HG02623 (cell line): Measurements from ENCODE around the gene PDPR.
"Not testable (repeated sequence)": the region's sequence is repeated elsewhere in the genome, so short reads cannot be mapped to it uniquely, and the experiment has no call there.

Source experiments
- ATAC-seq: cut with Tn5 transposase; IDR thresholded peaks from one replicate; pipeline ENCODE4 v1.9.1; 2021; ENCODE audit warnings: moderate library complexity; ENCODE audit not compliant: unreplicated experiment

Gene PDPR

DNA sequence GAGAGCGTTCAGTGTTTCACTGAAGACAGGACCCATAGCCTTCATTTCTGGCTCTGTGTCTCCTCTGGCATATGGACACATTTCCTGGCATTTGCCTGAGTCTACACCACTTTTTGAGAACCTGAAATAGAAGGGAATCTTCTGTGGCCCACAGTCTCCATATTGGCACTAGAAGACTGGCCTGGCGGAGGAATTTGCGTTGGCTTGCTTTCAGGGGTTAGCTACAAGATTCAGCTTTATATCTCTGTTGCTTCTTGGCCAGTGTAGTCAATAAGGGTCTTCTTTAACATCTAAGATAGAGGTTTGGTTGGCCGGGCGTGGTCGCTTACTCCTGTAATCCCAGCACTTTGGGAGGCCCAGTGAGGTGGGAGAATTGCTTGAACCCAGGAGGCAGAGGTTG, 46.7 kb downstream of the PDPR start:
- ATAC-seq = no peak

DNA sequence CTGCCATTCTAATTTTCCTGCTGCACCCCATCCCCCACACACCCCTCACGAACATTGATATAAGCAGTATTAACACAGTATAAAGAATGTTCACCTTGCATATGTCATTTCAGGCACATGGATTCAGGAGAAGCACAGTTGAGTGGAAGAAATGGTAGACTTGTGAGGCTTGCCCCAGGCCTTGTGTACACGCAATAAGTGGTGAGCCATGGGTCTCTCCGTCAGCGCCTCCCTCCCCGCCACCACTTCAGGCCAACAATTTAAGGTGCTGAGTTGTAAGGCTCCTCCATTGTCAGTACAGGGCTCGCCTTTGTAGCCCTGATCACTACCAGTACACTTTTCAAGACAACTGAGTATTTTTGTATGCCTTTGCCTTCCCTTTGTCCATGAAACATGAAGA, 47.2 kb downstream of the PDPR start:
- no peak for ATAC-seq

DNA sequence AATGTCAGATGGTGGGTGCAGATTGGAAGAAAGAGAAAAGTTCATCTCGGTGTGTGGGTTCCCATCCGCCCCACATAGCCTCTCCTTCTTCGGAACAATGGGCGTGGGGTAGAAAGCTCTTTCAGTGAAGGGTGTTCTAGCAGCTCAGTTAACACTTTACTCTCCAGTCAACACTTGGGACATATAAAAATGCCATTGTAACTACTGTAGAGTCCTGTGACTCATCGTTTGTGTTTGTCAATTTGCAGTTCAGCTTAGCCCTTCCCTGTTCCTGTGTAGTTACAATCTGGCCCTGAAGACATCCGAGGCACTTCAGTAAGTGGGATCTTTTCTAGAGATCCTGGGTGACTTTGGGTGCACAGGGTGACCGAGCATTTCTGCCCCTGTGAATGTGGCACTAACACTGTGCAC, 47.9 kb downstream of the PDPR start:
- ATAC-seq = no peak

DNA sequence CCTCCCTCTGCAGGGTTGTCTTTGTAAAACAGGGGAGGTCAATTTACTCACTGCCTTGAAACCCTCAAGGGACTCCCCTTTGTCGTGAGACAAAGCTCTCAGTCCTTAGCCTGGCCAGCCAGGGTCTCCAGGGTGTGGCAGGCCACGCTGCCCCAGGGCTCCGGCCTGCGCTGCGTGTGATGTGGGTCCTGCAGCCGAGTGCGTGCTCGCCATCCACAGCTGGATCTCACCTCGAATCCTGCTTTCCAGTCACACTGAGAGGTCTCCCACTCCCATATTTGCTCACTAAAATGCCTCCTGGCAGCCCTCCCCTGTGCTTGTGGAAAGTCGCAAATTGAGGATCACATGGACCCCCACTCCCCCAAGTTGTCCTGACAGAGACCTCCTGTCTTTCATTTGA, 49.5 kb downstream of the PDPR start:
- no peak for ATAC-seq

DNA sequence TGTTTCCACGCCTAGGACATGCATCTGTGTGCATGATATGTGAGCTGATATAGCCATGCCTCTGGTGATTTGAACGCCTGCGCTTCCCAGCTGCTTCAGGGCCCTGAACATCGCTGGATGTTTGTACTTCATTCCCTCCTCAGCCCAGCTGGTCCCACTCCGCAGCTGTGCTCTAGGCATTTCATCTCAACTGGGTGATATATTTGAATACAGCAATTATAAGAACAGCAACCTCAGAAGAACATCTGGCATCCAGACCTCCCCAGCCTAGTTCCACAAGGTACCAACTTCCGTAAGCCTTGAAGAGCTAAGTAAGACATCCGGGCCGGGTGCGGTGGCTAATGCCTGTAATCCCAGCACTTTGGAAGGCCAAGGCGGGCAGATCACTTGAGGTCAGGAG, 52.6 kb downstream of the PDPR start:
- ATAC-seq = not testable (repeated sequence)

DNA sequence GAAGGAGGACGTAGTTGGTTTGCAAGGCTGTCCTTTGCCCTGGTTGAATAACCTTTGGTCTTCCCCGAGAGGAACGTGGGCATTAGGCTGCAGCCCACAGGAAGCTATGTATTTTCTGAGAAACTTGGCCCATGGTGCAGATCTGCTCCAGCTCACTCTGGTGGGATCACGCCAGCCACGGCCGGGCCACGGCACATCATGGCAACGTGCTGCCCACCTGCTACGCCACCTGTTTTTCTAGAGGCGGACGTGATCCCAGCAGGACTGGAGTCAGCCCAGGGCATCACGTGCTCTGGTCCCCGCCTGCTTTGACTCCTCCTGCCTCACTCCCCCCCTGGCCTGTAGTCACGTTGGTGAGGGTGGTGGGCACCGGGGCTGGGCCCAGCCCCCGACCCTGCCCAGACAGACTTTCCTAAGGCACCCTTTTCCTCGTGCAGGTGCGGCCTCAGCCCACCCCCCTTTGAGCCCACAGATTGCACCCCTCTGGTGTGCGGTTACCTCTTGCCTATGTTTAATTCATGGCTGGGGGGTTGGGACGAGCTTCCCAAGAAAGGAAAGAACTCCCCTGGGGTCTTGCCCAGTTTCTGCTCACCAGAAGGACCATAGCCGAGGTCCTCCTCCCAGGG, 59.2 kb downstream of the PDPR start, which contains the start of gene CLEC18C:
CLEC18C (plus strand) TSS at position 576 of the 626 bp plus-strand sequence. CDS start 492 bp downstream, outside the sequence.
- ATAC-seq = not testable (repeated sequence)

DNA sequence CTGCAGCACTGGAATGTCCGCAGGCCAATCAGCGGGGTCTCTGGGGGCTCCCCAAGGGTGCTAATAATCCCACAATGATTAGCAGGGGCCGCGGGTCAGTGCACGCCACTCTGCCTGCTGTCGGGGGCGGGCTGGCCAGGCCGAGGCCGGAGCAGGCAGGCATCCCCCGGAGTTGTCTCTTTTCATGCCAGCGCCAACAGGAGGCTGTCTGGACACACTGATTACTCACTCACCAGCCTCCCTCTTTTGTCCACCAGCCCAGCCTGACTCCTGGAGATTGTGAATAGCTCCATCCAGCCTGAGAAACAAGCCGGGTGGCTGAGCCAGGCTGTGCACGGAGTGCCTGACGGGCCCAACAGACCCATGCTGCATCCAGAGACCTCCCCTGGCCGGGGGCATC, 59.8 kb downstream of the PDPR start:
- not testable (repeated sequence) for ATAC-seq

DNA sequence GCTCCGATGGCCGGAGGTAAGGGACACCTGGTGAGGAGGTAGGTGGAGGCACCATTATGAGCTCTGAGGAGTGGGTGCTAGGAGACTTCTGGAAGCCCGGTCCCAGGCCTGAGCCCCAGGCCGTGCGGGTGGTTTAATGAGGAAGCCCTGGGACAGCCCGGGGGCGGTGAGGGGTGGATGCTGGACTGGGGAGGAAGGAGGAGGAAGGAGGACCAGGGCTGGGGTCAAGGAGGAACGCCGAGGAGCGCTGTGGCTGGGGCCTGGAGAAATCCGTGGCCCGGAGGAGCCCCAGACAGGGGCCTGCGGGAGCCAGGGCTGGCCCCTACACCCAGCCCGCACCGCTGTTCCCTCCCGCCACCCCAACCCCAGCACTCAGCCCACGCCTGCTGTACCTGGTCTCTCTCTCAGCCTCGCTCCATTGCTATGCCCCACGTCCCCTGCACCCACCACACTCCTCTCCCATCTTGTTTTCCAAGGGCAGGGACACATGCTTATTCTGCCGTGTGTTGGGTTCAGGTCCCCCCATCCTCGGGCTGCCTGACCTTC, 60.3 kb downstream of the PDPR start:
- ATAC-seq = not testable (repeated sequence)

DNA sequence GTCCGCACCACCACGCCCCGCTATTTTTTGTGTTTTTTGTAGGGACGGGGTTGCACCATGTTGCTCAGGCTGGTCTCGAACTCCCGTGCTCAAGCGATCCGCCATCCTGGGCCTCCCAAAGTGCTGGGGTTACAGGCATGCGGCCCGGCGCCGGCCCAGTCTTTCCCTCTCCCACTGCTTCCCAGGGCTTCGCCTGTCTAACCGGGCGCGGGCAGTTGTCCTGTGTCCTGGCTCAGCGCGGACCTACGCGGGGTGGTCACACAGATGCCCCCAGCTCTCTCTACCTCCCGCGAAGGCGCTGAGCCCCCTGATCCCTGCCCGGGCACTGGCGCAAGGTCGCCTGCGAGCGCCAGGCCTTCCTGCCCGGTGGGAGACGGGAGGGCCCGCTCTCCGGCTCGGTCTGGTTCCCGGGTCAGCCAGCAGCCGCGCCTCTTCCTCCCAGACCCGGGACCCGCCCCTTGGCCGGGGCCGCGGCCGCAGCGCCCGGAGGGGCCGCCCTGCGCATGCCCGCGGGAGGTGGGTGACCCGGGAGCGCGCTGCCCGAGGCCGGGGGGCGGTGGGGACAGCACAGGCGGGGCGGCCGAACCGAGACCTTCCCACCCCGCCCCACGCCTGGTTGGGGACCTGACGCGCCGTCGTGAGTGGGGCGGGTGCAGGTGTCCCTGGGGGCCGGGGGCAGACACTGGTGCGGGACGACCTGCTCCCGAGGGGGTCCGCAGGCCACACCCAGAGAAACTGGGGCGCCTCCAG, 73.9 kb downstream of the PDPR start:
- ATAC-seq = not testable (repeated sequence)

DNA sequence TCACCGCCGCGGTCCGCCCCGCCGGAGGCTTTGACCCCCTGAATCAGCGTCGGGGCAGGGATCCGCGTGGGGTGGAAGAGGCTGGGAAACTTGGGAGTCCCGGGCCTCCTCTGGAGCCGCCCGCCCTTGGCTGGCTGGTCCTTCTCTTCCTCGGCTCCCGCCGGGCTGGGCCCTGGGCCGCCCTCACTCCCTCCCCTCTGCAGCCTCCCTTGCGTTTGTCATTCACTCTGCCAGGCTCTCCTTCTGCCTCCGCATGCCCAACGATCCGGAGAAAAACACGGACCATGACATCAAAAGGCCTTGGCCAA, 74.4 kb downstream of the PDPR start:
- not testable (repeated sequence) for ATAC-seq

DNA sequence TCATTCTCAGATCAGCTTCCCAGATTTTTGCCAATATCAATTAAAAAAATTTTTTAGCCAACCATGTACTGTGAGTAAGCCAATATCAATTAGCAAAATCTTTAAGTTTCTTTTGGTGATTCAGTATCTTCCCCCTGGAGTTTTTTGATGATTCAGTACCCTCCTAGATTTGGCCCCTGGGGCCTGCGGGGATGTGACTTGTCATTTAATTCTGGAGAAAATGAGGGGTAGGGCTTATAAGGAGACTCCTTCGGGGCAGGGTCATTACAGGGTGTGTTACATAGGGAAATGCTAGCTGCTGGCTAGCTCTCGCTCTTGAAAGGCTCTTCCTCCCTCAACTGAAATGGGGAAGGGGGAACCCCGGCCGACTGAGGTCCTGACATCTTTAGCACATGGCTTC, 76.4 kb downstream of the PDPR start:
- not testable (repeated sequence) for ATAC-seq

DNA sequence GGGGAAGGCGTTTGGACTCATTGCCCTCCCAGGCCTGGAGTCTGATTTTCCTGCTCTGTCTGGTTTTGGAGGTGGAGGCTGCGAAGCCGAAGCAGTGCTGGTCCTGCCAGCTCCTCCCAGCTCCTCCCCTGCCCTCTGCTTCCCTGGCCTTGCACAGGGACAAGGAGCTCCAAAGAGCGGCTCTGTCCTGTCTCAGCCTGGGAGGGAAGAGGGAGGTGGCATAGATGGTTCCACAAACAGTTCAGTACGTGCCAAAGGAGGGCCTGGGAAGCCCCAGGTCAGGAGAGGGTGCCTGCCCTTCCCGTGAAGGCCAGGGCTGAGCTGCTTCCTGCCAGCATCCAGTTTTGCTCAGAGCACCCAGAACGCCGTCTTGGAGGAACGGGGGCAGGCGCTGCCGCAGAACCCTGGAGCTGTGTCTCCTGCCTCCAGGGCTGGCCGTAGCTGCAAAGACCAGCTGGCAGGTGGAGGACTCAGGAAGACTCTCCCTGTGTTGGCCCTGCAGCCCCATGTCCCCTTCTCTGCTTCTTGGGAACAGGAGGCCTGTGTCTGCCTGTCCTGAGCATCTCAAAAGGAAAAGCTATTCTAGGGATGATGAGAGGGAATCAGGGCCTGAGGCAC, 82.7 kb downstream of the PDPR start:
- not testable (repeated sequence) for ATAC-seq

DNA sequence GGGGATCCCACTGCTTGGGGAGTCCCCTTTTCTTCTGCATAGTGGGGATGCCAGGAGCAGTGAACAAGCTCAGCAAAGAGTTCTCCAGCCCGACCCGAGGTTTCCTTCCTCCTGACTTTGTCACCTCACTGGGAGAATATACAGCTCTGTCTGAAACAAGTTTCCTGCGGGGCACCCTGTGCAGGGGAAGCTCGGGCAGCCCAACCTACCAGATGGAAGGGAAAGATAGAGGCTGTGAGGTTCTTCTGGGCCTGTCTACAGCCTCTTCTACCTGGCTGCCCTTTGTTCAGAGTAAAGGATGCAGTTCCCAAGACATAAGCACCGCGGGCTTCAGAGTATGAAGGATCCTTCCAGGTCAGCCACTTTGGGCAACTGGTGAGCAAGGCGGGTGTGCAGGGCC, 83.5 kb downstream of the PDPR start:
- not testable (repeated sequence) for ATAC-seq

DNA sequence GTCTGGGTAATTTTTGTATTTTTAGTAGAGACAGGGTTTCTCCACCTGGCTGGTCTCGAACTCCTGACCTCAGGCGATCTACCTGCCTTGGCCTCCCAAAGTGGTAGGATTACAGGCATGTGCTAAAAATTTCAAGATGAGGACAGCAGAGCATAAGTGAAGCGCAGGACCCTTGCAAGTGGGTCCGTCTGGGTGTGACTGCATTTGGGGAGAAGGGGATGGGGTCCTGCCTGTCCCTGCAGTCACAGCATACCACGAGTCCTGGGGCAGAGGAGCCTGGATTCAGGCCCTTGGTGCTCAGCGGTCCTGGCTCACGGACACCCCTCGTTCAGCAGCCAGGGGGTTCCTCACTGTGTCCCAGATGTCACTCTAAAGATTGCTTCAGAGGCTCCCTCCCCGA, 84.1 kb downstream of the PDPR start:
- not testable (repeated sequence) for ATAC-seq

DNA sequence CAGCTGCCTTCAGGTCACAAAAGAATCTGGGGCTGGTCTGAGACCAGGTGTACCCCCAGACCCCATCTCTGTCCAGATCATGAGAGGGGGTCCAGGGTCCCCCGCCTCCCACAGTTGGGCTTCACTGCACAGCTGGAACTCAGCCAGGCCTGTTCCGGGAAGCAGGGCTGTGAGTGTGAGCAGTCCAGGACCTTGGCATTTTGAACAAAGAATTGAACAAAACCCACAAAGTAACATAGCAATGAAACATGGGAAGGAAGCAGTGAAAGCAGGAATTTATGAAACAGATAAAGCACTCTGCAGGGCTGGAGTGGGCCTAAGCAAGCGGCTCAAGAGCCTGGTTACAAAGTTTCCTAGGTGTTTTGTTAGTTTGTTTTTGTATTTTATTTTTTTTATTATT, 84.5 kb downstream of the PDPR start:
- ATAC-seq = not testable (repeated sequence)

DNA sequence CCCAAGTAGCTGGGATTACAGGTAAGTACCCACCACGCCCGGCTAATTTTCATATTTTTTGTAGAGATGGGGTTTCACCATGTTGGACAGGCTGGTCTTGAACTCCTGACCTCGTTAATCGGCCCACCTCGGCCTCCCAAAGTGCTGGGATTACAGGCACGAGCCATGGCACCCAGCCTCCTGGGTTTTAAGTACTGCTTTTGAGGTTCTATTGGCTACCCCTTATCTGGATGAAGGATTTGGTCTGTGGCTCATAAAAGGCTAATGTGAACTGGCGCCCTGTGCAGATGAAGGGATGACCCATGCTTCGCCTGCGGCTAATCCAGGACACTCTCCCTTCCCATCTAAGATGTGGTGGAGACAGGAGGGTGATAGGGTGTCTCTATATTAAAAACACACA, 85.0 kb downstream of the PDPR start:
- ATAC-seq = not testable (repeated sequence)

DNA sequence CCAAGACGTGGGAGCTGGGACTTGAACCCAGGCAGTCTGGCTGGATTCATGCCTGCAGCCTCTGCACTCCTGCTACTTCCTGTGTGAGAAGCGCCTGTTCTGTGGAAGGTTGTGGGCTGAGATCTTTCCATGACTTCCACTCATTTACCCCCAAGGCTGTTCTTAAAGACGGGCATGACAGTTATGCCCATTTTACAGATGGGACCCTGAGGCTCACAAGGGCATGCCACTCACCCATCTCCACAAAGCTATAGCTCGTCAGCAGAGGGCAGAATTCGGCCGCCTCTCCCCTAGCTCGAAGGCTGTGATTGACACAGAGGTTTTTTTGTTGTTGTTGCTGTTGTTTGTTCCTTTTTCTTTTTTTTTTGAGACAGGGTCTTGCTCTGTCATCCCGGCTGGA, 85.9 kb downstream of the PDPR start:
- ATAC-seq = not testable (repeated sequence)

DNA sequence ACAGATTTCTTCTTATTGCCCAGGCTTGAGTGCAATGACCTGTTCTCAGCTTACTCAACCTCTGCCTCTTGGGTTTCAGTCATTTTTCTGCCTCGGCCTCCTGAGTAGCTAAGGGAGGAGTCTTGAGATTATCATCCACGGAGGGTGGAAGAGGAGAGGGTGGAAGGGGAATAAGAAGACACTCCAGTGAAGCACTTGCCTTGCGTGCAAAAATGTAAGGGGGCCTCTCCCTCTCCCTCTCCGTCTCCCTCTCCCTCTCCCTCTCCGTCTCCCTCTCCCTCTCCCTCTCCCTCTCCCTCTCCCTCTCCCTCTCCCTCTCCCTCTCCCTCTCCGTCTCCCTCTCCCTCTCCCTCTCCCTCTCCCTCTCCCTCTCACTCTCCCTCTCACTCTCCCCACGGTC, 89.4 kb downstream of the PDPR start:
- not testable (repeated sequence) for ATAC-seq

DNA sequence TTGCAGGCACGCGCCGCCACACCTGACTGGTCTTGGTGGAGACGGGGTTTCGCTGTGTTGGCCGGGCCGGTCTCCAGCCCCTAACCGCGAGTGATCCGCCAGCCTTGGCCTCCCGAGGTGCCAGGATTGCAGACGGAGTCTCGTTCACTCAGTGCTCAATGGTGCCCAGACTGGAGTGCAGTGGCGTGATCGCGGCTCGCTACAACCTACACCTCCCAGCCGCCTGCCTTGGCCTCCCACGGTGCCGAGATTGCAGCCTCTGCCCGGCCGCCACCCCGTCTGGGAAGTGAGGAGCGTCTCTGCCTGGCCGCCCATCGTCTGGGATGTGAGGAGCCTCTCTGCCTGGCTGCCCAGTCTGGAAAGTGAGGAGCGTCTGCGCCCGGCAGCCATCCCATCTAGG, 89.9 kb downstream of the PDPR start:
- not testable (repeated sequence) for ATAC-seq

DNA sequence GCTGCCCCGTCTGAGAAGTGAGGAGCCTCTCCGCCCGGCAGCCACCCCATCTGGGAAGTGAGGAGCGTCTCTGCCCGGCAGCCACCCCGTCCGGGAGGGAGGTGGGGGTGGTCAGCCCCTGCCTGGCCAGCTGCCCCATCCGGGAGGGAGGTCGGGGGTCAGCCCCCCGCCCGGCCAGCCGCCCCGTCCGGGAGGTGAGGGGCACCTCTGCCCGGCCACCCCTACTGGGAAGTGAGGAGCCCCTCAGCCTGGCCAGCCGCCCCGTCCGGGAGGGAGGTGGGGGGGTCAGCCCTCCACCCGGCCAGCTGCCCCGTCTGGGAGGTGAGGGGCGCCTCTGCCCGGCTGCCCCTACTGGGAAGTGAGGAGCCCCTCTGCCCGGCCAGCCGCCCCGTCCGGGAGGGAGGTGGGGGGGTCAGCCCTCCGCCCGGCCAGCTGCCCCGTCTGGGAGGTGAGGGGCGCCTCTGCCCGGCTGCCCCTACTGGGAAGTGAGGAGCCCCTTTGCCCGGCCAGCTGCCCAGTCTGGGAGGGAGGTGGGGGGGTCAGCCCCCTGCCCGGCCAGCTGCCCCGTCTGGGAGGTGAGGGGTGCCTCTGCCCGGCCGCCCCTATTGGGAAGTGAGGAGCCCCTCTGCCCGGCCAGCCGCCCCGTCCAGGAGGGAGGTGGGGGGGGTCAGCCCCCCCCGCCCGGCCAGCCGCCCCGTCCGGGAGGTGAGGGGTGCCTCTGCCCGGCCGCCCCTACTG, 90.7 kb downstream of the PDPR start:
- not testable (repeated sequence) for ATAC-seq

DNA sequence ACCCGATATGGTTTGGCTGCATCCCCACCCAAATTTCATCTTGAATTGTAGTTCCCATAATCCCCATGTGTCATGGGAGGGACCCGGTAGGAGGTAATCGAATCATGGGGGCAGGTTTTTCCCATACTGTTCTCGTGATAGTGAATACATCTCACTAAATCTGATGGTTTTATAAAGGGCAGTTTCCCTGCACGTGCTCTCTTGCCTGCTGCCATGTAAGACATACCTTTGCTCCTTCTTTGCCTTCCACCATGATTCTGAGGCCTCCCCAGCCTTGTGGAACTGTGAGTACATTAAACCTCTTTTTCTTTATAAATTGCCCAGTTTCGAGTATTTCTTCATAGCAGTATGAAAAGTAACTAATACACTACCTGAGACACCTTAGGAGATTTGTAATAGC, 92.2 kb downstream of the PDPR start:
- ATAC-seq = not testable (repeated sequence)
